Muscle of leg (tissue), 11 donors: ENCODE results near the gene NDUFB11. TPM values are rescaled to one million over a fixed set of nuclear protein-coding genes. Genes with fewer than 3 reads are reported as not detected.

Source experiments
- DNase-seq: peaks from one replicate; pipeline ENCODE4 v3.0.0; 2013
- H3K27ac ChIP-seq: one replicate; pipeline ENCODE4 v1.5.1; 2013; ENCODE audit warnings: mild to moderate bottlenecking, low read length, control low read depth
- H3K27me3 ChIP-seq: one replicate; pipeline ENCODE4 v1.6.1; 2013; ENCODE audit warnings: low read length; ENCODE audit not compliant: control insufficient read depth, insufficient read depth
- H3K36me3 ChIP-seq: one replicate; pipeline ENCODE4 v1.6.1; 2013; ENCODE audit warnings: low read length; ENCODE audit not compliant: control insufficient read depth, insufficient read depth
- H3K4me1 ChIP-seq: one replicate; pipeline ENCODE4 v1.6.1; 2013; ENCODE audit warnings: low read length; ENCODE audit not compliant: control insufficient read depth, insufficient read depth
- H3K4me3 ChIP-seq: one replicate; pipeline ENCODE4 v1.5.1; 2013; ENCODE audit warnings: low read length, control low read depth
- H3K9me3 ChIP-seq: replicated peaks from 2 replicates; pipeline ENCODE4 v1.6.1; 2013; ENCODE audit warnings: low read depth, low read length; ENCODE audit not compliant: control insufficient read depth
- WGBS: methylation state at CpG from one replicate; pipeline ENCODE4 v1.1.5; 2013; ENCODE audit warnings: missing lambda C conversion rate; ENCODE audit not compliant: insufficient coverage; 5-methylcytosine and 5-hydroxymethylcytosine counted together
- polyA plus RNA-seq, 8 donors: library from polyadenylated mRNA; unstranded; fragments of 120-200 nt; gene quantifications; one replicate each; pipeline versions ENCODE4 v1.2.1 to v1.2.3, GENCODE V29; 2013; ENCODE audit warnings: inconsistent platforms in 1 of 8, low replicate concordance in 1 of 8; ENCODE audit not compliant: insufficient read length in 8 of 8, insufficient read depth in 1 of 8
- total RNA-seq: library from RNA; stranded (reverse); fragments of 120-200 nt; gene quantifications from one replicate; pipeline ENCODE4 v1.2.4, GENCODE V29; 2013

Gene NDUFB11
- total and polyA plus RNA-seq, 9 donors: 96.9 to 117 (median 99.4) TPM

- Histone ChIP-seq H3K27ac (no peak overlapping the region), H3K4me3 (no peak overlapping the region), H3K4me1 (peaks cover 8% of the 10 kb centered on the region), H3K27me3 (peaks cover 72% of the 10 kb centered on the region), H3K9me3 (no peaks in the 10 kb centered on the region), H3K36me3 (peaks cover 46% of the 10 kb centered on the region)
- 82% methylated on average over 27 of the region's 27 CpGs for WGBS
- DNase-seq: no peak
These were observed 41.7 kb upstream of the NDUFB11 start for GRCh38 chrX:47186096-47186740.

- H3K4me1 ChIP-seq: peaks cover under 1% of the 10 kb centered on the region
- H3K4me3 ChIP-seq: no peak overlapping the region
- no peak for DNase-seq
- peaks cover 68% of the 10 kb centered on the region for H3K27me3 ChIP-seq
- no peak overlapping the region for H3K27ac ChIP-seq
- 78% methylated on average over 13 of the region's 17 CpGs for WGBS
- peaks cover 51% of the 10 kb centered on the region for H3K36me3 ChIP-seq
- no peaks in the 10 kb centered on the region for H3K9me3 ChIP-seq
These were observed 40.7 kb upstream of the NDUFB11 start for GRCh38 chrX:47185241-47185640.

GRCh38 chrX:47184486-47184885 is 40.0 kb upstream of the NDUFB11 start:
- WGBS: 78% methylated on average over 3 of the region's 4 CpGs
- no peaks in the 10 kb centered on the region for H3K4me1 ChIP-seq
- H3K36me3 ChIP-seq: peaks cover 58% of the 10 kb centered on the region
- H3K4me3 ChIP-seq: no peak overlapping the region
- no peaks in the 10 kb centered on the region for H3K9me3 ChIP-seq
- no peak overlapping the region for H3K27ac ChIP-seq
- no peak for DNase-seq
- peaks cover 70% of the 10 kb centered on the region for H3K27me3 ChIP-seq

GRCh38 chrX:47182106-47182700 is 37.7 kb upstream of the NDUFB11 start:
- Histone ChIP-seq H3K4me3 (no peak overlapping the region), H3K27me3 (peaks cover 75% of the 10 kb centered on the region)
- 87% methylated on average over 9 of the region's 9 CpGs for WGBS

GRCh38 chrX:47181301-47181700 is 36.8 kb upstream of the NDUFB11 start:
- Histone ChIP-seq H3K27ac (no peak overlapping the region), H3K4me3 (no peak overlapping the region), H3K9me3 (no peaks in the 10 kb centered on the region), H3K27me3 (peaks cover 75% of the 10 kb centered on the region), H3K4me1 (no peaks in the 10 kb centered on the region), H3K36me3 (peaks cover 76% of the 10 kb centered on the region)
- DNase-seq: no peak
- 92% methylated on average over 10 of the region's 10 CpGs for WGBS

More at GRCh38 chrX:47182106-47182700, 37.7 kb upstream of the NDUFB11 start:
- DNase-seq: no peak
- Histone ChIP-seq H3K4me1 (no peaks in the 10 kb centered on the region), H3K27ac (no peak overlapping the region), H3K36me3 (peaks cover 77% of the 10 kb centered on the region), H3K9me3 (no peaks in the 10 kb centered on the region)

GRCh38 chrX:47180346-47180745 is 35.8 kb upstream of the NDUFB11 start:
- H3K27me3 ChIP-seq: peaks cover 75% of the 10 kb centered on the region
- WGBS: 78% methylated on average over 3 of the region's 8 CpGs
- H3K4me1 ChIP-seq: no peaks in the 10 kb centered on the region
- no peak for DNase-seq
- H3K36me3 ChIP-seq: peaks cover 71% of the 10 kb centered on the region
- H3K27ac ChIP-seq: no peak overlapping the region
- no peaks in the 10 kb centered on the region for H3K9me3 ChIP-seq
- no peak overlapping the region for H3K4me3 ChIP-seq

GRCh38 chrX:47179928-47180255 is 35.4 kb upstream of the NDUFB11 start:
- H3K27me3 ChIP-seq: peaks cover 74% of the 10 kb centered on the region

GRCh38 chrX:47179221-47179927 is 34.9 kb upstream of the NDUFB11 start:
- H3K9me3 ChIP-seq: no peaks in the 10 kb centered on the region
- 71% methylated on average over 12 of the region's 14 CpGs for WGBS
- H3K36me3 ChIP-seq: peaks cover 64% of the 10 kb centered on the region
- no peak overlapping the region for H3K4me3 ChIP-seq
- DNase-seq: no peak
- H3K4me1 ChIP-seq: no peaks in the 10 kb centered on the region
- peaks cover 75% of the 10 kb centered on the region for H3K27me3 ChIP-seq
- H3K27ac ChIP-seq: no peak overlapping the region

More at GRCh38 chrX:47179928-47180255, 35.4 kb upstream of the NDUFB11 start:
- WGBS: 89% methylated on average over 18 of the region's 18 CpGs
- Histone ChIP-seq H3K36me3 (peaks cover 67% of the 10 kb centered on the region), H3K9me3 (no peaks in the 10 kb centered on the region), H3K4me3 (no peak overlapping the region), H3K4me1 (no peaks in the 10 kb centered on the region), H3K27ac (no peak overlapping the region)
- no peak for DNase-seq

GRCh38 chrX:47178337-47178736 is 33.8 kb upstream of the NDUFB11 start:
- no peaks in the 10 kb centered on the region for H3K4me1 ChIP-seq
- H3K9me3 ChIP-seq: no peaks in the 10 kb centered on the region
- H3K4me3 ChIP-seq: no peak overlapping the region
- WGBS: 72% methylated on average over 4 of the region's 5 CpGs
- H3K27ac ChIP-seq: no peak overlapping the region
- peaks cover 67% of the 10 kb centered on the region for H3K36me3 ChIP-seq
- DNase-seq: no peak
- H3K27me3 ChIP-seq: peaks cover 76% of the 10 kb centered on the region

- peaks cover 78% of the 10 kb centered on the region for H3K27me3 ChIP-seq
- no peak overlapping the region for H3K4me3 ChIP-seq
- WGBS: 44% methylated on average over 2 of the region's 2 CpGs
- H3K4me1 ChIP-seq: no peaks in the 10 kb centered on the region
- DNase-seq: no peak
- no peaks in the 10 kb centered on the region for H3K9me3 ChIP-seq
- peaks cover 70% of the 10 kb centered on the region for H3K36me3 ChIP-seq
- H3K27ac ChIP-seq: no peak overlapping the region
These were observed 32.6 kb upstream of the NDUFB11 start for GRCh38 chrX:47177079-47177478.
